Mesenchymal stem cell (in vitro differentiated cells and primary cell): ENCODE results near the gene FNDC3B.

Experiments
- DNase-seq: peaks from one replicate; pipeline ENCODE4 v3.0.0-alpha.2; 2013
- H2AFZ ChIP-seq: one replicate; pipeline ENCODE4 v1.6.1; 2013; ENCODE audit warnings: low read depth, mild to moderate bottlenecking, control low read depth, inconsistent platforms, low read length, moderate library complexity
- H2AK5ac ChIP-seq: 2 replicates; pipeline ENCODE4 v1.6.1; 2013; ENCODE audit warnings: low read length, moderate library complexity, mild to moderate bottlenecking, inconsistent platforms; ENCODE audit not compliant: severe bottlenecking
- H2BK120ac ChIP-seq: one replicate; pipeline ENCODE4 v1.6.1; 2013; ENCODE audit warnings: low read depth, mild to moderate bottlenecking, inconsistent platforms, low read length, moderate library complexity
- H2BK12ac ChIP-seq, 2 experiments: one replicate each; pipeline ENCODE4 v1.6.1; 2013; ENCODE audit warnings: inconsistent platforms in 2 of 2, low read length in 2 of 2, mild to moderate bottlenecking in 2 of 2, moderate library complexity in 2 of 2, control low read depth in 1 of 2
- H2BK15ac ChIP-seq: one replicate; pipeline ENCODE4 v1.6.1; 2013; ENCODE audit warnings: mild to moderate bottlenecking, low read depth, inconsistent platforms; ENCODE audit not compliant: poor library complexity, severe bottlenecking
- H2BK5ac ChIP-seq: 2 replicates; pipeline ENCODE4 v1.6.1; 2013; ENCODE audit warnings: low read depth, mild to moderate bottlenecking, low read length, control low read depth, inconsistent platforms; ENCODE audit not compliant: poor library complexity, severe bottlenecking
- H3K14ac ChIP-seq, 2 experiments: one replicate each; pipeline ENCODE4 v1.6.1; 2013; ENCODE audit warnings: inconsistent platforms in 2 of 2, low read length in 2 of 2, control low read depth in 1 of 2, mild to moderate bottlenecking in 1 of 2, moderate library complexity in 1 of 2
- H3K18ac ChIP-seq, 2 experiments: one replicate each; pipeline ENCODE4 v1.6.1; 2013; ENCODE audit warnings: inconsistent platforms in 2 of 2, low read length in 2 of 2, control low read depth in 1 of 2, low read depth in 1 of 2, mild to moderate bottlenecking in 1 of 2
- H3K23ac ChIP-seq, 2 experiments: one replicate each; pipeline ENCODE4 v1.6.1; 2013; ENCODE audit warnings: inconsistent platforms in 2 of 2, low read length in 2 of 2, mild to moderate bottlenecking in 2 of 2, moderate library complexity in 2 of 2, control low read depth in 1 of 2
- H3K27ac ChIP-seq: 2 replicates; pipeline ENCODE4 v1.5.1; 2013; ENCODE audit warnings: mild to moderate bottlenecking, moderate library complexity, low read length, control low read depth, inconsistent platforms; ENCODE audit not compliant: poor library complexity, severe bottlenecking
- H3K27me3 ChIP-seq, 2 experiments: 2 replicates each; pipeline versions ENCODE4 v1.6.1 to v1.7.0; 2013; ENCODE audit warnings: low read length in 2 of 2, mild to moderate bottlenecking in 2 of 2, moderate library complexity in 2 of 2, control low read depth in 1 of 2, inconsistent platforms in 1 of 2; ENCODE audit not compliant: control insufficient read depth in 1 of 2, insufficient read depth in 1 of 2
- H3K36me3 ChIP-seq, 2 experiments: 2 replicates each; pipeline versions ENCODE4 v1.6.1 to v1.7.0; 2013; ENCODE audit warnings: low read length in 2 of 2, control low read depth in 1 of 2, inconsistent platforms in 1 of 2, low read depth in 1 of 2, mild to moderate bottlenecking in 1 of 2; ENCODE audit not compliant: insufficient read depth in 2 of 2, control insufficient read depth in 1 of 2
- H3K4ac ChIP-seq, 2 experiments: one replicate each; pipeline ENCODE4 v1.6.1; 2013; ENCODE audit warnings: inconsistent platforms in 2 of 2, low read length in 2 of 2, mild to moderate bottlenecking in 2 of 2, moderate library complexity in 2 of 2, control low read depth in 1 of 2, low read depth in 1 of 2
- H3K4me1 ChIP-seq: 2 replicates; pipeline ENCODE4 v1.6.1; 2013; ENCODE audit warnings: low read depth, low read length, control low read depth; ENCODE audit not compliant: control insufficient read depth, insufficient read depth
- H3K4me2 ChIP-seq: 2 replicates; pipeline ENCODE4 v1.6.1; 2013; ENCODE audit warnings: low read length, mild to moderate bottlenecking, inconsistent platforms; ENCODE audit not compliant: poor library complexity, severe bottlenecking
- H3K4me3 ChIP-seq, 2 experiments: 2 replicates each; pipeline versions ENCODE4 v1.5.1 to v1.7.0; 2013; ENCODE audit warnings: low read length in 2 of 2, mild to moderate bottlenecking in 2 of 2, control low read depth in 1 of 2, low read depth in 1 of 2; ENCODE audit not compliant: insufficient read depth in 1 of 2
- H3K79me1 ChIP-seq: replicated peaks from 2 replicates; pipeline ENCODE4 v1.6.1; 2013; ENCODE audit warnings: mild to moderate bottlenecking, control low read depth, low read length, inconsistent platforms; ENCODE audit not compliant: poor library complexity, severe bottlenecking
- H3K9ac ChIP-seq: 2 replicates; pipeline ENCODE4 v1.7.0; 2013; ENCODE audit warnings: mild to moderate bottlenecking, low read length, moderate library complexity
- H3K9me3 ChIP-seq: 2 replicates; pipeline ENCODE4 v1.7.0; 2013; ENCODE audit warnings: mild to moderate bottlenecking, low read length; ENCODE audit not compliant: control insufficient read depth
- H4K8ac ChIP-seq: one replicate; pipeline ENCODE4 v1.6.1; 2013; ENCODE audit warnings: inconsistent platforms, mild to moderate bottlenecking, low read length, moderate library complexity
- H4K91ac ChIP-seq: one replicate; pipeline ENCODE4 v1.6.1; 2013; ENCODE audit warnings: mild to moderate bottlenecking, low read length, inconsistent platforms
- WGBS: methylation state at CpG from one replicate; pipeline ENCODE4 v1.1.7; 2013; ENCODE audit warnings: mixed read lengths; 5-methylcytosine and 5-hydroxymethylcytosine counted together

The FNDC3B gene

GRCh38 chr3:172194702-172195406, 155.5 kb downstream of the FNDC3B start:
- no peak overlapping the region for H3K23ac ChIP-seq
- H2AFZ ChIP-seq = no peak overlapping the region
- peak overlapping the region; percentile 5 for H3K9ac ChIP-seq
- H3K9me3 ChIP-seq = no peaks in the 10 kb centered on the region
- no peak overlapping the region for H3K4ac ChIP-seq
- peak; percentile 76 for DNase-seq
- no peak overlapping the region for H4K91ac ChIP-seq
- no peak overlapping the region for H2AK5ac ChIP-seq
- H2BK12ac ChIP-seq = no peak overlapping the region
- H3K14ac ChIP-seq = no peak overlapping the region
- H2BK120ac ChIP-seq = no peak overlapping the region
- no peak overlapping the region for H3K4me3 ChIP-seq
- H4K8ac ChIP-seq = no peak overlapping the region
- no peak overlapping the region for H3K27ac ChIP-seq
- no peak overlapping the region for H3K4me2 ChIP-seq
- H3K79me1 ChIP-seq = peaks cover 2% of the 10 kb centered on the region
- H2BK5ac ChIP-seq = no peak overlapping the region
- H3K27me3 ChIP-seq = no peaks in the 10 kb centered on the region
- peaks cover 0 to 8% of the 10 kb centered on the region in 2 experiments for H3K36me3 ChIP-seq
- no CpG with 5 or more reads among the region's 4 CpGs for WGBS
- no peaks in the 10 kb centered on the region for H3K4me1 ChIP-seq
- no peak overlapping the region for H3K18ac ChIP-seq
- H2BK15ac ChIP-seq = no peak overlapping the region

DNA sequence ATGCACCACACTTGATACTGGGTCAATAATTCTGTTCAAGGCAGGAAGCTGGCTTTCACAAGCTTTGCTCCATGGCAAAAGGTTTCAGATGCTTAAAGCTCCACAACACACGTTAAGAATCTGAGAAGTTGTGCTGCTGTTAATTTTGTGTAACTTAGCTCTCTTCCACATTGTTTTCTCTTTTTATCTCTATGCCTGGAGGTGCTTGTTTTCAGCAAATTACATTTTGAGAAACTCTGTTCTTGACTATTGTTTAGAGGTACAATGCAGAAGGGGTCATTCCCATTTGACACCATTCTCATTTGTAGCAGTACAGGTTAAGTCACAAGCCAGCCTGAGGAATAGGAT, 156.0 kb downstream of the FNDC3B start:
- H3K23ac ChIP-seq = no peak overlapping the region
- no peak overlapping the region for H3K27ac ChIP-seq
- 83% methylated on average over 1 of the region's 1 CpG for WGBS
- H3K4ac ChIP-seq = no peak overlapping the region
- no peaks in the 10 kb centered on the region for H3K27me3 ChIP-seq
- no peak overlapping the region for H3K14ac ChIP-seq
- no peak overlapping the region for H2AK5ac ChIP-seq
- no peak overlapping the region for H4K8ac ChIP-seq
- H2BK120ac ChIP-seq = no peak overlapping the region
- H3K18ac ChIP-seq = no peak overlapping the region
- H3K4me3 ChIP-seq = no peak overlapping the region
- no peak for DNase-seq
- H2BK15ac ChIP-seq = no peak overlapping the region
- no peaks in the 10 kb centered on the region for H3K4me1 ChIP-seq
- H3K36me3 ChIP-seq = peaks cover 0 to 8% of the 10 kb centered on the region in 2 experiments
- H3K9ac ChIP-seq = peak overlapping the region; percentile 5
- H3K9me3 ChIP-seq = no peaks in the 10 kb centered on the region
- no peak overlapping the region for H3K4me2 ChIP-seq
- no peak overlapping the region for H2BK12ac ChIP-seq
- no peak overlapping the region for H2AFZ ChIP-seq
- H4K91ac ChIP-seq = no peak overlapping the region
- peaks cover 4% of the 10 kb centered on the region for H3K79me1 ChIP-seq
- H2BK5ac ChIP-seq = no peak overlapping the region

DNA sequence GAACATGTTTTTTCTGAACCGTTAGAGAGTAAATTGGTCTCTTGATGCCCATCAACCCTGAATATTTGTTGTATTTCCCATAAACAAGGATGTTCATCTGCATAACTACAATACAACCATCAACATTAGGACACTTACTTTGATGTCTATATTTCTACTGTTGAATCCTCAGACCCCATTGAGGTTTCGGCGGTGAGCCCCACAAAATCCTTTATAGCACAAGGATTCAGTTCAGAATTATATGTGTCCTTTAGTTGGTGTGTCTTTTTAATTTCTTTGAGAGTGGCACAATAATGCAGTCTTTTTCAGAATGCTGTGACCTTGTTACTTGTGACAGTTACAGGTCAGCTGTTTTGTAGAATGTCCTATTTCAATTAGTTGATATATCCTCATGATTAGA, 158.0 kb downstream of the FNDC3B start:
- Histone ChIP-seq H3K18ac (no peak overlapping the region), H2BK120ac (no peak overlapping the region), H3K9ac (no peak overlapping the region), H3K14ac (no peak overlapping the region), H2AK5ac (no peak overlapping the region), H4K91ac (no peak overlapping the region), H3K4ac (no peak overlapping the region), H2AFZ (no peak overlapping the region), H2BK15ac (no peak overlapping the region), H3K23ac (no peak overlapping the region), H2BK12ac (no peak overlapping the region), H3K4me1 (peaks cover 4% of the 10 kb centered on the region), H4K8ac (no peak overlapping the region), H3K27ac (no peak overlapping the region), H3K27me3 (no peaks in the 10 kb centered on the region), H3K4me2 (no peak overlapping the region), H3K36me3 (peaks cover 0 to 8% of the 10 kb centered on the region in 2 experiments), H3K4me3 (no peak overlapping the region), H2BK5ac (no peak overlapping the region), H3K79me1 (peaks cover 6% of the 10 kb centered on the region), H3K9me3 (no peaks in the 10 kb centered on the region)
- WGBS = 100% methylated on average over 3 of the region's 3 CpGs
- no peak for DNase-seq

GRCh38 chr3:172198428-172198827, 159.1 kb downstream of the FNDC3B start:
- no peak overlapping the region for H2BK5ac ChIP-seq
- no peak overlapping the region for H3K14ac ChIP-seq
- no peak overlapping the region for H2AFZ ChIP-seq
- no peak for DNase-seq
- no peak overlapping the region for H2BK120ac ChIP-seq
- H3K23ac ChIP-seq = no peak overlapping the region
- H3K4me1 ChIP-seq = peaks cover 4% of the 10 kb centered on the region
- no peak overlapping the region for H2AK5ac ChIP-seq
- no peaks in the 10 kb centered on the region for H3K27me3 ChIP-seq
- H3K79me1 ChIP-seq = peaks cover 6% of the 10 kb centered on the region
- H3K36me3 ChIP-seq = peaks cover 0 to 8% of the 10 kb centered on the region in 2 experiments
- H4K91ac ChIP-seq = no peak overlapping the region
- no peak overlapping the region for H3K18ac ChIP-seq
- H3K4me2 ChIP-seq = no peak overlapping the region
- H3K4me3 ChIP-seq = no peak overlapping the region
- H4K8ac ChIP-seq = no peak overlapping the region
- H3K4ac ChIP-seq = no peak overlapping the region
- no peak overlapping the region for H3K9ac ChIP-seq
- H2BK15ac ChIP-seq = no peak overlapping the region
- WGBS = 96% methylated on average over 2 of the region's 3 CpGs
- H2BK12ac ChIP-seq = no peak overlapping the region
- H3K27ac ChIP-seq = no peak overlapping the region
- no peaks in the 10 kb centered on the region for H3K9me3 ChIP-seq
